HepG2 (cell line): Measurements from ENCODE around the gene PLEKHA6. TPM values are rescaled to one million over a fixed set of nuclear protein-coding genes. Genes with fewer than 3 reads are reported as not detected.

Experiments used
- ATAC-seq: fragments of 200-7000 bp; cut with Tn5 transposase; 3 replicates; pipeline ENCODE4 v1.9.1; 2020; ENCODE audit warnings: mild to moderate bottlenecking, moderate library complexity
- BruUV-seq: library from RNA; stranded (reverse); fragments of 400-500 nt; replicated peaks from 2 replicates; lab custom pipeline; 2021; lab: Mats Ljungman, UMichigan
- CTCF ChIA-PET: fragments of 300-600 bp; formaldehyde crosslinking; extraction: SDS; loops from one replicate; lab custom pipeline; 2021; ENCODE audit warnings: low total read pairs, inconsistent platforms, low intra/inter-chr PET ratio; lab: Yijun Ruan, JAX
- POLR2A ChIA-PET: fragments of 350-600 bp; sonication (Branson Sonifier 250); formaldehyde crosslinking; loops from one replicate; lab custom pipeline; 2020; ENCODE audit warnings: antibody characterized with exemption, inconsistent platforms; lab: Yijun Ruan, JAX
- DNase-seq: peaks from one replicate; pipeline ENCODE4 v3.0.0-alpha.2; 2015; ENCODE audit warnings: low spot score
- FAIRE-seq: peaks from 3 replicates; lab custom pipeline; 2011; peaks lifted over from hg19 to GRCh38; lab: Jason Lieb, UNC
- H2AFZ ChIP-seq: one replicate; pipeline ENCODE4 v1.6.1; 2011; ENCODE audit warnings: low read length, inconsistent platforms
- H3K27ac ChIP-seq: fragments of 300-600 bp; 3 replicates; pipeline ENCODE4 v1.8.0; 2011; ENCODE audit warnings: mixed run types, mild to moderate bottlenecking, mixed read lengths, low read length, inconsistent platforms; ENCODE audit not compliant: insufficient read depth; ENCODE audit errors: extremely low read length
- H3K27me3 ChIP-seq, 2 experiments: fragments of 200-600 bp in 1 of 2; 2 replicates in 1 of 2; 3 replicates in 1 of 2; pipeline versions ENCODE4 v1.6.0 to v1.8.0; 2011; ENCODE audit warnings: low read length in 2 of 2, mild to moderate bottlenecking in 2 of 2, moderate library complexity in 2 of 2, inconsistent platforms in 1 of 2; ENCODE audit not compliant: insufficient read depth in 2 of 2, control insufficient read depth in 1 of 2
- H3K36me3 ChIP-seq, 2 experiments: fragments of 200-600 bp in 1 of 2; replicated peaks in 1 of 2; 2 replicates in 1 of 2; 3 replicates in 1 of 2; pipeline versions ENCODE4 v1.5.1 to v1.8.0; 2011; ENCODE audit warnings: low read length in 2 of 2, inconsistent platforms in 1 of 2; ENCODE audit not compliant: insufficient read depth in 2 of 2, control insufficient read depth in 1 of 2
- H3K4me1 ChIP-seq: 2 replicates; pipeline ENCODE4 v1.5.1; 2012; ENCODE audit warnings: low read length, inconsistent platforms; ENCODE audit not compliant: insufficient read depth
- H3K4me2 ChIP-seq: 2 replicates; pipeline ENCODE4 v1.6.0; 2011; ENCODE audit warnings: low read depth, low read length, inconsistent platforms
- H3K4me3 ChIP-seq, 3 experiments: fragments of 200-600 bp in 1 of 3; sonication (generic), shearing (Covaris generic) in 1 of 3; replicated peaks in 1 of 3; 2 replicates each; pipeline ENCODE4 v1.5.1; 2011 to 2016; ENCODE audit warnings: low read length in 3 of 3, inconsistent platforms in 2 of 3, low read depth in 2 of 3, mild to moderate bottlenecking in 2 of 3, control low read depth in 1 of 3, mixed read lengths in 1 of 3; ENCODE audit not compliant: insufficient read depth in 1 of 3
- H3K79me2 ChIP-seq: one replicate; pipeline ENCODE4 v1.6.1; 2011; ENCODE audit warnings: low read length, inconsistent platforms; ENCODE audit not compliant: insufficient read depth
- H3K9ac ChIP-seq: 2 replicates; pipeline ENCODE4 v1.6.0; 2011; ENCODE audit warnings: mild to moderate bottlenecking, low read depth, low read length, inconsistent platforms; ENCODE audit not compliant: insufficient read depth
- H3K9me3 ChIP-seq: 2 replicates; pipeline ENCODE4 v1.5.1; 2012; ENCODE audit warnings: mild to moderate bottlenecking, low read length
- H4K20me1 ChIP-seq: 2 replicates; pipeline ENCODE4 v1.6.0; 2011; ENCODE audit warnings: inconsistent platforms, mild to moderate bottlenecking, low read length, moderate library complexity; ENCODE audit not compliant: insufficient read depth
- CCDC6 ChIP-seq: sonication (generic); formaldehyde crosslinking; IDR thresholded peaks from 2 replicates; pipeline ENCODE4 v1.8.1; 2022; ENCODE audit warnings: mild to moderate bottlenecking, missing genetic modification reagents, moderate library complexity
- FUBP1 ChIP-seq: sonication (generic); formaldehyde crosslinking; IDR thresholded peaks from 2 replicates; pipeline ENCODE4 v1.5.1; 2020; ENCODE audit warnings: missing genetic modification reagents, mild to moderate bottlenecking, borderline replicate concordance
- IKZF1 ChIP-seq: fragments of 450-650 bp; IDR thresholded peaks from 2 replicates; pipeline ENCODE4 v1.7.1; 2016
- KDM2A ChIP-seq: sonication (generic); formaldehyde crosslinking; IDR thresholded peaks from 2 replicates; pipeline ENCODE4 v1.4.0; 2020; ENCODE audit warnings: low read depth, missing genetic modification reagents, borderline replicate concordance
- MXI1 ChIP-seq: IDR thresholded peaks from 3 replicates; pipeline ENCODE4 v1.6.1; 2012; ENCODE audit warnings: low read depth, low read length, inconsistent platforms, borderline replicate concordance
- PCBP2 ChIP-seq: fragments of 200-400 bp; formaldehyde crosslinking; optimal IDR thresholded peaks from 2 replicates; pipeline ENCODE3; 2018; ENCODE audit warnings: low read length, low read depth; ENCODE audit not compliant: poor library complexity, severe bottlenecking
- SALL2 ChIP-seq: sonication (generic); formaldehyde crosslinking; IDR thresholded peaks from 2 replicates; pipeline ENCODE4 v1.8.1; 2023; ENCODE audit warnings: mild to moderate bottlenecking, missing genetic modification reagents, inconsistent platforms
- SATB2 ChIP-seq: sonication (generic); formaldehyde crosslinking; IDR thresholded peaks from 2 replicates; pipeline ENCODE4 v1.5.0; 2020; ENCODE audit warnings: missing genetic modification reagents
- SIX1 ChIP-seq: sonication (generic); formaldehyde crosslinking; IDR thresholded peaks from 2 replicates; pipeline ENCODE4 v1.4.0; 2020; ENCODE audit warnings: missing genetic modification reagents, borderline replicate concordance
- ZBTB7A ChIP-seq: sonication (generic); formaldehyde crosslinking; IDR thresholded peaks from 2 replicates; pipeline ENCODE4 v1.8.0; 2022; ENCODE audit warnings: mild to moderate bottlenecking, missing genetic modification reagents
- ZFP36L2 ChIP-seq: sonication (generic); formaldehyde crosslinking; IDR thresholded peaks from 2 replicates; pipeline ENCODE4 v1.4.0; 2020; ENCODE audit warnings: missing genetic modification reagents
- WGBS: methylation state at CpG from one replicate; pipeline ENCODE4 v1.1.6; 2017; ENCODE audit warnings: low lambda C conversion rate; 5-methylcytosine and 5-hydroxymethylcytosine counted together
- in situ Hi-C: cut with HindIII; loops from 2 replicates; pipeline ENCODE4 v1.10.0; 2017; ENCODE audit warnings: low pct_unique_long_range_greater_than_20kb; ENCODE audit not compliant: extremely low pct_ligation_motif_present
- intact Hi-C: fragments of 100-400 bp; cut with micrococcal nuclease; formaldehyde crosslinking; loops from one replicate; pipeline ENCODE4 v1.10.0; 2022; ENCODE audit not compliant: unreplicated experiment
- polyA plus RNA-seq, 8 experiments: library from polyadenylated mRNA; depleted of rRNA in 3 of 8; stranded (reverse) in 7 of 8; unstranded in 1 of 8; fragments of >200 nt; fragmentation: Illumina TruSeq in 4 of 8; extraction: Trizol in 4 of 8; gene quantifications; 2 replicates each; pipeline versions ENCODE4 v1.2.1 to v1.2.3, GENCODE V29; 2011 to 2016; ENCODE audit warnings: low read depth in 4 of 8, missing spikeins in 1 of 8, mixed read lengths in 1 of 8; ENCODE audit not compliant: insufficient read depth in 1 of 8
- total RNA-seq, 5 experiments: library from RNA; depleted of rRNA; stranded (reverse); fragments of >200 nt; fragmentation: Illumina TruSeq; extraction: Trizol; gene quantifications; 2 replicates each; pipeline ENCODE4 v1.2.3, GENCODE V29; 2016; ENCODE audit warnings: low read depth in 1 of 5
- TF ChIP-seq, protein P1 (sequence below): sonication (generic); formaldehyde crosslinking; IDR thresholded peaks from 2 replicates; pipeline ENCODE4 v1.9.0; 2021; ENCODE audit warnings: missing genetic modification reagents, borderline replicate concordance

The PLEKHA6 gene
- total and polyA plus RNA-seq, 2 of the 13 experiments (the other 11 are each of a cell fraction or from before 2014, with no cell fraction given) = 5.3 to 11.4 TPM

- WGBS = 96% methylated on average over 2 of the region's 2 CpGs
- TF ChIP-seq SATB2 (no peak), SALL2 (CRISPR knock-in tag) (no peak), PCBP2 (no peak), CCDC6 (no peak), ZBTB7A (CRISPR knock-in tag) (no peak), SIX1 (CRISPR knock-in tag) (no peak), FUBP1 (no peak), ZFP36L2 (no peak), KDM2A (CRISPR knock-in tag) (no peak), MXI1 (no peak), IKZF1 (no peak)
- TF ChIP-seq, protein P1, sequence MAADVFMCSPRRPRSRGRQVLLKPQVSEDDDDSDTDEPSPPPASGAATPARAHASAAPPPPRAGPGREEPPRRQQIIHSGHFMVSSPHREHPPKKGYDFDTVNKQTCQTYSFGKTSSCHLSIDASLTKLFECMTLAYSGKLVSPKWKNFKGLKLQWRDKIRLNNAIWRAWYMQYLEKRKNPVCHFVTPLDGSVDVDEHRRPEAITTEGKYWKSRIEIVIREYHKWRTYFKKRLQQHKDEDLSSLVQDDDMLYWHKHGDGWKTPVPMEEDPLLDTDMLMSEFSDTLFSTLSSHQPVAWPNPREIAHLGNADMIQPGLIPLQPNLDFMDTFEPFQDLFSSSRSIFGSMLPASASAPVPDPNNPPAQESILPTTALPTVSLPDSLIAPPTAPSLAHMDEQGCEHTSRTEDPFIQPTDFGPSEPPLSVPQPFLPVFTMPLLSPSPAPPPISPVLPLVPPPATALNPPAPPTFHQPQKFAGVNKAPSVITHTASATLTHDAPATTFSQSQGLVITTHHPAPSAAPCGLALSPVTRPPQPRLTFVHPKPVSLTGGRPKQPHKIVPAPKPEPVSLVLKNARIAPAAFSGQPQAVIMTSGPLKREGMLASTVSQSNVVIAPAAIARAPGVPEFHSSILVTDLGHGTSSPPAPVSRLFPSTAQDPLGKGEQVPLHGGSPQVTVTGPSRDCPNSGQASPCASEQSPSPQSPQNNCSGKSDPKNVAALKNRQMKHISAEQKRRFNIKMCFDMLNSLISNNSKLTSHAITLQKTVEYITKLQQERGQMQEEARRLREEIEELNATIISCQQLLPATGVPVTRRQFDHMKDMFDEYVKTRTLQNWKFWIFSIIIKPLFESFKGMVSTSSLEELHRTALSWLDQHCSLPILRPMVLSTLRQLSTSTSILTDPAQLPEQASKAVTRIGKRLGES (CRISPR knock-in tag) = no peak
- ChIA-PET CTCF (no interaction called here), POLR2A (no interaction called here)
- H3K4me3 ChIP-seq = no peak overlapping the region
- FAIRE-seq = no peak
- H3K4me1 ChIP-seq = peaks cover 11% of the 10 kb centered on the region
- intact Hi-C loops (no loop called here), in situ Hi-C loops (no loop called here)
- no peaks in the 10 kb centered on the region for H3K27me3 ChIP-seq
- peaks cover 6 to 42% of the 10 kb centered on the region in 2 experiments; a peak in 4 of 5 replicates for H3K36me3 ChIP-seq
- no TSS peak for BruUV-seq
- no peaks in the 10 kb centered on the region for H4K20me1 ChIP-seq
- H3K79me2 ChIP-seq = no peaks in the 10 kb centered on the region
- no peak overlapping the region for H3K9ac ChIP-seq
- DNase-seq = no peak
- ATAC-seq = no peak
- H3K27ac ChIP-seq = no peak overlapping the region
- no peaks in the 10 kb centered on the region for H3K9me3 ChIP-seq
- H3K4me2 ChIP-seq = no peak overlapping the region
- H2AFZ ChIP-seq = no peak overlapping the region
Measured at GRCh38 chr1:204274446-204274845, 85.3 kb downstream of the PLEKHA6 start.
